H1 (cell line): ENCODE results near the gene CFAP54. TPM values are rescaled to one million over a fixed set of nuclear protein-coding genes. Genes with fewer than 3 reads are reported as not detected.

Source experiments
- CEBPB ChIP-seq: IDR thresholded peaks from 2 replicates; pipeline ENCODE4 v1.6.1; 2012; ENCODE audit warnings: low read depth, low read length
- CHD7 ChIP-seq: fragments of 300-600 bp; sonication (generic); IDR thresholded peaks from 2 replicates; pipeline ENCODE4 v1.7.1; 2012; ENCODE audit warnings: low read length, moderate library complexity, mild to moderate bottlenecking, inconsistent platforms; ENCODE audit not compliant: insufficient replicate concordance
- MAX ChIP-seq: IDR thresholded peaks from 2 replicates; pipeline ENCODE4 v1.6.1; 2012; ENCODE audit warnings: inconsistent platforms
- POLR2AphosphoS5 ChIP-seq: IDR thresholded peaks from 2 replicates; pipeline ENCODE4 v1.6.1; 2011; ENCODE audit warnings: low read depth, low read length
- RAD21 ChIP-seq, 2 experiments: IDR thresholded peaks in 1 of 2; conservative IDR thresholded peaks in 1 of 2; 2 replicates each; pipeline ENCODE4 v1.6.1; 2011; ENCODE audit warnings: low read depth in 2 of 2, low read length in 2 of 2, improper control_type of control experiment in 1 of 2, inconsistent platforms in 1 of 2, mild to moderate bottlenecking in 1 of 2, moderate library complexity in 1 of 2
- polyA plus RNA-seq, 7 experiments: library from polyadenylated mRNA; depleted of rRNA in 3 of 7; stranded (reverse) in 5 of 7; unstranded in 2 of 7; fragments of >200 nt in 5 of 7; fragments of 200-250 nt in 2 of 7; gene quantifications; 1 replicate in 5 of 7; 2 replicates in 1 of 7; 4 replicates in 1 of 7; pipeline versions ENCODE4 v1.2.1 to v1.2.3, GENCODE V29; 2011 to 2013; ENCODE audit warnings: missing spikeins in 2 of 7, mixed read lengths in 2 of 7
- total RNA-seq: library from RNA; stranded (reverse); fragmentation: NEBNext Ultra II Directional; extraction: Animal tissue kit (Norgen Biotek cat#: 25700); gene quantifications from 2 replicates; pipeline ENCODE4 v1.2.1, GENCODE V29; 2021

Gene CFAP54
- total and polyA plus RNA-seq, 2 of the 8 experiments (the other 6 are each of a cell fraction or from before 2014, with no cell fraction given) = 0.17 to 0.33 TPM

GRCh38 chr12:96658075-96658474 lies 168.7 kb downstream of the CFAP54 start (continued):
- TF ChIP-seq CHD7 = no peak
- peak in 1 of 2 experiments; percentile 15; a peak in 1 of 4 replicates for TF ChIP-seq RAD21 (IDR thresholded peaks at IDR 0.05 in 1 of 2, conservative IDR thresholded peaks at IDR 0.05 in 1 of 2; ENCODE audit: low read depth in 2 of 2, low read length in 2 of 2)
- no peak for TF ChIP-seq MAX
- no peak for TF ChIP-seq CEBPB
- TF ChIP-seq POLR2AphosphoS5 = no peak
- TF ChIP-seq, all 59 proteins: peak for 1
